PFSK-1 (cell line): Measurements from ENCODE around the gene TUBA8.

Experiments used
- FOXP2 ChIP-seq: optimal IDR thresholded peaks from 2 replicates; pipeline ENCODE3; 2011; ENCODE audit warnings: borderline replicate concordance, control low read depth, inconsistent platforms; ENCODE audit not compliant: insufficient read depth; ENCODE audit errors: extremely low read length, extremely low read depth
- POLR2AphosphoS5 ChIP-seq: IDR thresholded peaks from 2 replicates; pipeline ENCODE4 v1.6.1; 2012; ENCODE audit warnings: low read depth, mild to moderate bottlenecking, control low read depth, low read length, moderate library complexity
- TAF1 ChIP-seq: IDR thresholded peaks from 2 replicates; pipeline ENCODE4 v1.6.1; 2012; ENCODE audit warnings: low read length, control low read depth, borderline replicate concordance; ENCODE audit not compliant: insufficient read depth
- TF ChIP-seq, protein P1 (sequence below), 2 experiments: IDR thresholded peaks; 2 replicates each; pipeline versions ENCODE4 v1.6.1 to v1.8.0; 2011 to 2012; ENCODE audit warnings: low read depth in 2 of 2, low read length in 2 of 2, control low read depth in 1 of 2, inconsistent platforms in 1 of 2, mild to moderate bottlenecking in 1 of 2, moderate library complexity in 1 of 2; ENCODE audit not compliant: insufficient read depth in 1 of 2

GRCh38 chr22:18130018-18130417 lies 19.4 kb downstream of the TUBA8 start:
- TF ChIP-seq FOXP2 (no peak), TAF1 (no peak), POLR2AphosphoS5 (no peak)
- TF ChIP-seq, protein P1, sequence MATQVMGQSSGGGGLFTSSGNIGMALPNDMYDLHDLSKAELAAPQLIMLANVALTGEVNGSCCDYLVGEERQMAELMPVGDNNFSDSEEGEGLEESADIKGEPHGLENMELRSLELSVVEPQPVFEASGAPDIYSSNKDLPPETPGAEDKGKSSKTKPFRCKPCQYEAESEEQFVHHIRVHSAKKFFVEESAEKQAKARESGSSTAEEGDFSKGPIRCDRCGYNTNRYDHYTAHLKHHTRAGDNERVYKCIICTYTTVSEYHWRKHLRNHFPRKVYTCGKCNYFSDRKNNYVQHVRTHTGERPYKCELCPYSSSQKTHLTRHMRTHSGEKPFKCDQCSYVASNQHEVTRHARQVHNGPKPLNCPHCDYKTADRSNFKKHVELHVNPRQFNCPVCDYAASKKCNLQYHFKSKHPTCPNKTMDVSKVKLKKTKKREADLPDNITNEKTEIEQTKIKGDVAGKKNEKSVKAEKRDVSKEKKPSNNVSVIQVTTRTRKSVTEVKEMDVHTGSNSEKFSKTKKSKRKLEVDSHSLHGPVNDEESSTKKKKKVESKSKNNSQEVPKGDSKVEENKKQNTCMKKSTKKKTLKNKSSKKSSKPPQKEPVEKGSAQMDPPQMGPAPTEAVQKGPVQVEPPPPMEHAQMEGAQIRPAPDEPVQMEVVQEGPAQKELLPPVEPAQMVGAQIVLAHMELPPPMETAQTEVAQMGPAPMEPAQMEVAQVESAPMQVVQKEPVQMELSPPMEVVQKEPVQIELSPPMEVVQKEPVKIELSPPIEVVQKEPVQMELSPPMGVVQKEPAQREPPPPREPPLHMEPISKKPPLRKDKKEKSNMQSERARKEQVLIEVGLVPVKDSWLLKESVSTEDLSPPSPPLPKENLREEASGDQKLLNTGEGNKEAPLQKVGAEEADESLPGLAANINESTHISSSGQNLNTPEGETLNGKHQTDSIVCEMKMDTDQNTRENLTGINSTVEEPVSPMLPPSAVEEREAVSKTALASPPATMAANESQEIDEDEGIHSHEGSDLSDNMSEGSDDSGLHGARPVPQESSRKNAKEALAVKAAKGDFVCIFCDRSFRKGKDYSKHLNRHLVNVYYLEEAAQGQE (IDR thresholded peaks at IDR 0.05; ENCODE audit: insufficient read depth in 1 of 2, low read depth in 2 of 2, low read length in 2 of 2), result no peak
